NK-92 treated with Interleukin-12 subunit alpha and Interleukin-12 subunit beta, amount 100 ng/mL, for 24 hours (cell line): ENCODE data around the gene IL20RA.
"Not testable (repeated sequence)": the region's sequence is repeated elsewhere in the genome, so short reads cannot be mapped to it uniquely, and the experiment has no call there.

Source experiments
- DNase-seq: peaks from one replicate; lab custom pipeline; 2025; lab: John Stamatoyannopoulos, UW

The IL20RA gene, protein sequence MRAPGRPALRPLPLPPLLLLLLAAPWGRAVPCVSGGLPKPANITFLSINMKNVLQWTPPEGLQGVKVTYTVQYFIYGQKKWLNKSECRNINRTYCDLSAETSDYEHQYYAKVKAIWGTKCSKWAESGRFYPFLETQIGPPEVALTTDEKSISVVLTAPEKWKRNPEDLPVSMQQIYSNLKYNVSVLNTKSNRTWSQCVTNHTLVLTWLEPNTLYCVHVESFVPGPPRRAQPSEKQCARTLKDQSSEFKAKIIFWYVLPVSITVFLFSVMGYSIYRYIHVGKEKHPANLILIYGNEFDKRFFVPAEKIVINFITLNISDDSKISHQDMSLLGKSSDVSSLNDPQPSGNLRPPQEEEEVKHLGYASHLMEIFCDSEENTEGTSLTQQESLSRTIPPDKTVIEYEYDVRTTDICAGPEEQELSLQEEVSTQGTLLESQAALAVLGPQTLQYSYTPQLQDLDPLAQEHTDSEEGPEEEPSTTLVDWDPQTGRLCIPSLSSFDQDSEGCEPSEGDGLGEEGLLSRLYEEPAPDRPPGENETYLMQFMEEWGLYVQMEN

DNA sequence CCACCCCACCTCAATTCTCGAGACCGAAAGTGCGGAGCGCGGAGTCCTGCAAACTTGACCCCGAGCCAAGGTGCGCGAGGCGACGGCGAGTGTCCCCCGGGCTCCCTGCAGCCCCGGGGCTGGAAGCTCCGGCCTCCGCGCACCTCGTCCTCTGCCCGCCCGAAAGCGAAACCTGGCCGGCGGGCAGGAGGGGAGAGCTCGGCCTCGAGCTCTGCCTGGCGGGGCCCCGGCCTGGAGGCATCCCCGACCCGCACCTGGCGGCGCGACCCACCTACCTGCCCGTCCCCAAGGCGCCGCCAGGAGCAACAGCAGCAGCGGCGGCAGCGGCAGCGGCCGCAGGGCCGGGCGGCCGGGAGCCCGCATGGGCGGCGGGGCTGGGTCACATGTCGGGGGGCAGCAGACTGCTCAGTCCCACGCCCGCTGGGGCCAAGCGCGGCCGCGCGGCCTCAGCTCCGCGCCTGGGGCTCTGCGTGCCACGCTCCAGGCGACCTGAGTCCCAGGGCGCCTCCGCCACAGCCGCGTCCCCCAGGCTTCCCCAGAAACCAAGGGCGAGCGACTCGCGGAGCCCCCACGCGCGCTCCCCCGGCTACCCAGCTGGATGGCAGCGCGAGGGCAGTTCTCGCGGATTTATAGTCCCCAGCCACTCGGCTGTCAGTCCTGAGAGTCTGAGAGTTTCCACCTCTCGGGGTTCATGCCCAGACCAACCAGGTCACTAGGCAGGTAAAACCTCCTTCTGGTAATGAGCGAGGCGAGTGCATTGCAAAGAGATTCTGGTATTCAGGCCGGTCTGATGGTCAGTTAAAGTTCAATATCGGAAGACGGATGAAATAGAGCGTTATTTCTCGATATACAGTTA, at the start of gene IL20RA:
Gene IL20RA (minus strand): TSS at position 600 of the 856 bp plus-strand sequence. CDS start 237 bp downstream, at position 363.
- DNase-seq = no peak

DNA sequence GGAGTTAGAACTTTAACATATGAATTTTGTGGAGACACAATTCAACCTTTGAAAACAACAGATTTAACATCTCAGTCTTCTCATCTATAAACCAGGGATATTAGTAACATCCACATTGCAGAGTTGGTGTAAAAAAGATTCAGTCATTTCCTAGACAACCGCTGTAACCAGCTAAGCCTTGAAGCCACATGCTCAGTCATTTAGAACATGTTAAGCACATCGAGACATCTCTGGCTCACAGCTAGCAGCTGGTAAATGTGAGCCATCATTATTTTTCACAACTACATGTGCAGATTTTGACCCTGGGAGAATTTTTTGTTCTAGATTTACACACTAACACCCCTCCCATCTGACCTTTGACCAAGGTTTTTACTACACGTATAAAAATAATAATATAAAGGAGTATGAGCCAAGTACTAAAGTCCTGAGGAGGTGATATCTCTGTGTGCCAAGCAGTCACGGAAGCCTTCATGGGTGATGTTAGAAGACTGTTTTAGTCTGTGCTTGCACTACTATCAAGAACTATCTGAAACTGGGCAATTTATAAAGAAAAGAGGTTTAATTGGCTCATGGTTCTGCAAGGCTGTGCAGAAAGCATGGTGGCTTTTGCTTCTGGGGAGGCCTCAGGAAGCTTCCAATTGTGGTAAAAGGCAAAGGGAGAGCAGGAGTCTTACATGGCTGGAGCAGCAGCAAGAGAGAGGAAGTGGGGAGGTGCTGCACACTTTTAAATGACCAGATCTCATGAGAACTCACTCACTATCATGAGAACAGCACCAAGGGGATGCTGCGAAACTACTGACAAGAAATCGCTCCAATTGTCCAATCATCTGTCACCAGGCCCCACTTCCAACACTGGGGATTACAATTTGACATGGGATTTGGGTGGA, 48.7 kb upstream of the IL20RA start:
- DNase-seq = no peak

DNA sequence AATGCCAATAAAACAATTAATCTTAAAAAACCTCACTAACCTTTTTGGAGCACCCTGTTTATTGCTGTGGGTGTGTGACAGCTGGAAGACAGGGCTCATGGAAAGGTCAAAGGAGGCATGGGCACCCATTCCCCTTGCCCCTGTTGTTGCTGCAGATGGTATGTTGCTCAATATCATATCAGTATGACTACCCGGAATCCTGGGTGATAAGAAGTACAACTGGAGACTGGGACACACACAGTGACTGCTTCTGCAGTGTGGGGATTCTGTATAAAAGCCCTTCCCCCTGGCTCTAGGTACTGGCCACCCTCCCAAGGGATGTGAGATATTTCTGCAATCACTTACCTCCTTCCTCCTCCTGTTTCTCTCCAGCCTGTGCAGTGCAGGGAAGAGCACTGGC, 47.3 kb upstream of the IL20RA start:
- no peak for DNase-seq

DNA sequence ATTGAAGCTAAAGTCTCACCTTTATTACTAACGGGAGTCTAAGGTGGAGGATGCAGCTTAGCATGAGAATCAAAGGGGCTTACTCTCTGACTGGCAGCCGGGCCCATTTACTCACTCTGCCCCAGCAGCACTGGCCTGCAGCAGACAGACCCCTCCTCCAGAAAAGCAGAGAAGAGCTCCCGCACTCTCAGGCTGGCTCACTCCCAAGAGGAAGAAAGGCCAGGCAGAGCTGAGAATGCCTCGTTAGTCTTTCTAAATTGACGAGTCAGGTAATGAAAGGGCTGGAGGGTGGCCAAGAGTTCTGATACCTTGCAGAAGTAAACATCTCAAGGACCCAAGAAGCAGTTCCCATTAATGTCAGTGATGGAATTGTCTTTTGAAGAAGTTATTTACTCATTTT, 44.5 kb upstream of the IL20RA start:
- DNase-seq = no peak

DNA sequence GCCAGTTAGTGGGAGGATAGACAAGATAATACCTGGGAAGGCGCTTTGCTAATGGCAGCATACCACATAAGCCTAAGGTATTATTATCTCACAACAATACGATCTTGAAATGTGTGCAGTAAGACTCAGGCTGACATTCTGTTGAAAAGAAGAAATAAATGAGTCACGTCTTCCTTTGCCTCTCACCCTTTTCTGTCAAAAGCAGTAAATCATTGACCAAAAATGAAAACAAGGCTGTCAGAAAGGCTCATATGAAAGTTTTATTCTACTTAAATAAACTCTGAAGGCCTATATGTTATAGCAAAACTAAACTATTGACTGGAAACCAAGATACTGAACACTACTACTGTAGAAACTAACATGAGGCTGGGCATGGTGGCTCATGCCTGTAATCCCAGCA, 43.1 kb upstream of the IL20RA start:
- DNase-seq = no peak

DNA sequence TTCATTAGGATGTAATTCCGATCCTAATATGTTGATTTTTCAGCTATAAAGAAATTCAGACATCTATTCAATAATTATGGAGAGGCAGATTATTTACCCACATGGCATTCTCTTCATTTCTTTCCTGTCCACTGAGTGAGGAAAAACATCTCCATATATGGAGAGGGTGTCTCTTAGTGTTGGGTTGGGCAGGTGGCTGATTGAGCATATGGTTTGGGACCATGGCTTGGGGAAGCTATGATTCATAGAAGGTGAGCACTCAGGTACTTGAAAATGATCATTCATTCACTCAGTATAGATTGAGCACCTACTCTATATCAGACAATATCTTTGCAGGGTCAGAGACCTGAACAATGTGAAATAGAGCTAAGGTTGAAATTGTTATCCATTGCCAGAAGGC, 41.3 kb upstream of the IL20RA start:
- no peak for DNase-seq

DNA sequence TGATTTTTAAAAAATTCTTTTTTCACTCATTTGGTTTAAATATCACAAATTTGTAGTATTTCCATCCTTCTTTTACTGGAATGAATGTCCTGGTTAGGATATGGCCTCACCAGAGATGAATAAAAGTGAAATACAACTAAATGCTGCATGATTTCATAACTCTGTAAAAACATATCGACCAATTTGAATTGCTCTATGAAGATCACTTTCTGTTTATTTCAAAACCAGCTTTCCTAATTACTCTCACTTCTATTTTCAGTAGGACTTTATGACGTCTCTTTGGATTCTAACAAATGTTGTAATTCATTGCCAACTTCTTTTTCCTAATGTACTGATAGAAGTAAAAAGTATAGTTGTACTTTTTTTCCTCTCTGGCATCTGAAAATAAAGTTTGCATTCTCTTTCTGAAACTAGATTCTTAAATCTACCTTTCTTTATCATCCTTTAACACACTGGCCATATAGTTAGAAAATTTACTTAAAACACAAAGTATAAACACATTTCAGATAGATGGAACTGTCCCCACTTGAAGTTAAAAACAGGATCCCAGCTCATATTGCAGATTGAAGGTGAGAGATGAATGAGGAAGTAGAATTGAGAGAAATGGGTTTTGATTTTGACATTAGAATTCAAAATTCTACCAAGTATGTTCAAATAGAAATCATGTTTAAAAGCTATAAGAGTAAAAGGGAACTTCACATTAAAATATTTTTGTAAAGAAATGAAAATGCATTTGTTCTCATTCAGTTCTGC, 40.3 kb upstream of the IL20RA start:
- no peak for DNase-seq

DNA sequence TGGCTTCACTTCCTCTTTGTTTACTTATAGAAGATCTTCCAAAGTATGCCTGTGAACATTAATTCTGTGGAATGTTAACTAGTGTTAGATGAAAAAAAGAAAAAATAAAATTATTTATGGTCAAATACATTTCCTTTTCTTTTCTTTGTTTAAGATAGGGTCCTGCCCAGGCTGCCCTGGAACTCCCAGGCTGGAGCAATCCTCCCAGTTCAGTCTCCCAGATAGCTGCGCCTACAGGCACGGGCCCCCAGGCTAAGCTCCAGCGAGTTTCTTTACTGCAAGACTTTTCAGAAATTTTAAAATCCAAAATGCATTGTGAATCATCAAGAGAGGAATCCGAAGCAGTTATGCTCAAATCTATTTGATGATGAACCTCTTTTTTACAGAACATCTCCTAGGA, 39.3 kb upstream of the IL20RA start:
- DNase-seq = no peak

DNA sequence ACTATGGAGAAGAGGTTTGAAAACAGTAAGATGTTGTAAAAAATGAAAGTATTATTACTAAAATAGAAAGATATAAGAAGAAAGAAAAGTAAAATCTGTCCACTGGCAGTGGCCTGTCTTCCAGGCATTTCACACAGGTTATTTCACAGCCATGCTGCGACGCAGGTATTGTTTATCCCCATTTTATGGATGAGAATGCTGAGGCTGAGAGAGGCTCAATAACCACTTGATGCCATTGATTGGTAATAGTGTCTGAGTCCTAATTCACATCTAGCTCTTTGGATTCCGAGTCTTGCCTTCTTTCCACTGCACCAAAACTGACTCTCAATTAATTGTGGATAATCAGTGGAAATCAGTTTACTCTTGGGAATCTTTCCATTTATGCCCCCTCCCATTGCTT, 37.2 kb upstream of the IL20RA start:
- DNase-seq = no peak

DNA sequence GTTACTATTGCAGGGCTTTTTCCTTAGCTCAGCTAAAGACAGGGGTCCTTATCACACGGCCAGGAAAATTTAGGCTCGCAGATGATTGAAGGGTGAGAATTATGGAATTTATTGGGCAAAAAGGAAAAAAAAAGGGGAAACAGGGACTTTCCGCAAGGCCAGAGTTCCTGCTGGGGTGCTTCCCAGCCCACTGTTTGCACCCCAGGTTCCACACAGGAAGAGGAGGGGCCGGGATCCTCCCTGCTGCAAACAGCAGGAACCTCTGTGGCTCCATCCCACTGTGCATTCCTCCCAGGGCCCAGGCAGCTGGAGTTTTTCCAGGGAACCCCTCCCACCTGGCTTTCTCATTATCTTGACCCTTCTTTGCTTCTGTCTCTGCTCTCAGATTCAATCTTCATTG, 35.9 kb upstream of the IL20RA start:
- no peak for DNase-seq

DNA sequence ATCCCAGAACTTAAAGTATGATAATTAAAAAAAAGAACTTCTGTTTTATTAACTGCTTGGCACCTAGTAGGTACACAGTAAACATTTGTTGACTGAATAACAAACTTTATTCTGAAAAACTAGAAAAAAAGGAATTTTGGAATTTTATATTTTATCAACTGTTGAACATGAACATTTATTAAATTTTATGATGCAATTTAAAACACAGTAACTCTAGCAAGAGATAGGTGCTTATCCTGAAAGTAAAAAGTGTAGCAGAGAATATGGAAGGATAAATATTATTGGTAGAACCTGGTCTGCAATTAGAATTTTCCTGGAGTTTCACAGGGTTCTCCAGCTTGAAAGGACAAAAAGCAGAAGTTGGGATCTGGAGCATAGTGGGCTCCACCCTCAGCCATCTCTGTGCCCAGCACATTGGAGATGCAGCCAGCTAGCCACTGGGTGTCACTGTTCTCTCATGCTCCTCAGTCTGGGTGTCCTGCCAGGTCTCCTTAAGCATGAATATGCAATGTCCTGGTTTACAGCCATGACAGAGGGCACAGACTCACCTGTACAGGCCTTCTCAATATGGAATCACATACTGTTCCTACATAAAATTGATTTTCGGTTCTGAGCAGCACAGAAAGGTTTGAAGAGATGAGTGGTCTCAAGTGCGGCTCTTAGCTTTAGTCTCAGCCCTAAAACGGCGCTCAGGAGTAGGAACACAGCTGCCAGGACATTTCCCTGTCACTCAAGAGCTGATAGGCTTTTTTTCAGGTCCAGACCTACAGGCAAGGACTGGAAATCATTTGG, 31.7 kb upstream of the IL20RA start:
- DNase-seq = peak; percentile 11

DNA sequence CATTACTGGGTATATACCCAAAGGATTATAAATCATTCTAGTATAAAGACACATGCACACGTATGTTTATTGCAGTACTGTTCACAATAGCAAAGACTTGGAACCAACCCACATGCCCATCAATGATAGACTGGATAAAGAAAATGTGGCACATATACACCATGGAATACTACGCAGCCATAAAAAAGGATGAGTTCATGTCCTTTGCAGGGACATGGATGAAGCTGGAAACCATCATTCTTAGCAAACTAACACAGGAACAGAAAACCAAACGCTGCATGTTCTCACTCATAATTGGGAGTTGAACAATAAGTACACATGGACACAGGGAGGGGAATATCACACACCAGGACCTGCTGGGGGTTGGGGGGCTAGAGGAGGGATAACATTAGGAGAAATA, 31.0 kb upstream of the IL20RA start:
- DNase-seq = not testable (repeated sequence)

DNA sequence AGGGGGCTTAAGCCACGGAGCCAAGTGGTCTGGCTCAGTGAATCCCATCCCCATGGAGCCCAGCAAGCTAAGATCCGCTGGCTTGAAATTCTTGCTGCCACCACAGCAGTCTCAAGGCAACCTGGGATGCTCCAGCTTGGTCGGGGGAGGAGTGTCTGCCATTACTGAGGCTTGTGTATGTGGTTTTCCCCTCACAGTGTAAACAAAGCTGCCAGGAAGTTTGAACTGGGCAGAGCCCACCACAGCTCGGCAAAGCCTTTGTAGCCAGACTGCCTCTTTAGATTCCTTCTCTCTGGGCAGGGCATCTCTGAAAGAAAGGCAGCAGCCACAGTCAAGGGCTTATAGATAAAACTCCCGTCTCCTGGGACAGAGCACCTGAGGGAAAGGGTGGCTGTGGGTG, 25.5 kb upstream of the IL20RA start:
- no peak for DNase-seq

DNA sequence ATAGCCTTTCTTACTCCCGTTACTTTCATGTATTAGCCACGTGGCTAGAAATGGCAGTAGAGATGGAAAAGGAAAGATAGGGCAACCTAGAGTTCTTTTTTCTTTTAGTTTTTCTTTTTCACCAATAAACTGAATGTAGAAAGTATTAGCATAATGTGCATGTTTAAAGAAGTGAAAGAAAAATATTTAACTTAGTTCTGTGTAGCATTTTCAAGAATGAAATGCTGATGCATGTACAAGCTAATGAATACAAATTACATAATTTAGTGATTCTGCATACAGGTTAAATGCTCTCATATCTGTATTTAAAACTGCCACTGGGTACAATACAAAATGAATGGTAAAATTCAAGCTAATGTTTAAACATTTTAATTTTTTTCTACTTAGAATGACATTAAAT, 22.6 kb upstream of the IL20RA start:
- no peak for DNase-seq

DNA sequence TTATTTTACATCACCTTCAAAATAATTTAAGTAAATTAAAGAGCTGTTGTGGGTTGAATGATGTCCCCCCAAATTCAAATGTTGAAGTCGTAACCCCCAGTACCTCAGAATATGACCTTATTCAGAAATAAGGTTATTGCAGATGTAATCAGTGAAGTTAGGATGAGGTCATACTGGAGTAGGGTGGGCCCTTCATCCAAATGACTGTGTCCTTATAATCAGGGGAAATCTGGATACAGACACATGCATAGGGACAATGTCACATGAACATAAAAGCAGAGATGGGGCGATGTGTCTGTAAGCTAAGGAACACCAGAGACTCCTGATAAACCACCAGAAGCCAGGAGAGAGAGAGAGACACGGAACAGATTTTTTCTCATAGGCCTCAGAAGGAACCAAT, 13.3 kb upstream of the IL20RA start:
- DNase-seq = no peak

DNA sequence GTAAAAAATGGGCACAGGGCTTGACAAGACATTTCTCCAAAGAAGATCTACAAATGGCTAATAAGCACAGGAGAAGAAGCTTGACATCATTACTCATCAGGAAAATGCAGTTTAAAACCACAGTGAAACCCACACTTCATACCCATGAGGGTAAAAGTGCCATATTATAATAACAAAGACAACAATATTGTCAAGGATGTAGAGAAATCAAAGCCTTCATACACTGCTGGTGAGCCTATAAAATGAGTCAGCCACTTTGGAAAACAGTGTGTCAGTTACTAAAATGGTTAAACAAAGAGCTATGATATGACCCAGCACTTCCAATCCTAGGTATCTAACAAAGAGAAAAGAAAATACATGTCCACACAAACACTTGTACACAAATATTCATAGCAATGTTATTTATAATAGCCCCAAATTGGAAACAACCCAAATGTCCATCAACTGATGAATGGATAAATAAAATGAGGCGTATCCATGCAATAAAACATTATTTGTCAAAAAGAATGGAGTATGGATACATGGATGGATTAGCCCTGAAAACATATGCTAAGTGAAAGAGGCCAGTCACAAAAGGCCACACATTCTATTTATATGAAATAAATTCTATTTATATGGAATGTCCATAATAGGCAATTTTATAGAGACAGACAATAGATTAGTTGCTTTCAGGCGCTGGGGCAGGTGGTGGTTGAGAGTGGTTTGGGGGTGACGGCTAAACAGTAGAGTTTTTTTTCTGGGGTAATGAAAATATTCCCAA, 11.5 kb upstream of the IL20RA start:
- no peak for DNase-seq

DNA sequence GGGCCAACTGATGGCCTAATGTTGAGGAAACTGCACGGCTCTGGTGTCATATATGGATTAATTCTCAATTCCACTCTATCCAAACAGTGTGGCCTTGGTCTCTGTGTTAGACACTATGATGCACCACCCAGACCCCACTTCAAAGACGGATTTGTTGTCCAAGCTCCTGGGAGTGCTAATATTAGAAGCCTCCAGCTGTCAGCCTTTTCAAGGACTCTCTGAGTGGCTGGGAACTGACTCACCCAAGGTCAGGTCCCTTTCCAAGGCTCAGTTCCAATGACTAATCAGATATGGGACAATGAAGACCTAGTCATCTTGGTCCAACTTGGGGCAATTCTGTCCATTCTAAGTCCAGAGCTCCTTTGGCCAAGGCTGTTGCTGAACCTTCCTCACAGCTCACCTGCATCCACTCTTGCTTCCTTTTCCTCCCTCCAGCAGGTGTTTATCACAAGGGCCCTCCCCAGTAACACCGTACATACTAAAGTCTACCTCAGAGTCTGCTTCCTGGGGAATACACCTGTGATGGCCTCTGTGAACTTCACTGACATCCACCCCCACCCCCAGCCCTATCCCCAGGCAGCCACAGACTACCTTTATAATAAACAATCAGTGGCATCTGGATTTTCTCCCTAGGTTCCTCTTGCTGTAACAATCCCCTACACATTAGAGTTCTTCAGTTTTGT, 7.2 kb upstream of the IL20RA start:
- no peak for DNase-seq

DNA sequence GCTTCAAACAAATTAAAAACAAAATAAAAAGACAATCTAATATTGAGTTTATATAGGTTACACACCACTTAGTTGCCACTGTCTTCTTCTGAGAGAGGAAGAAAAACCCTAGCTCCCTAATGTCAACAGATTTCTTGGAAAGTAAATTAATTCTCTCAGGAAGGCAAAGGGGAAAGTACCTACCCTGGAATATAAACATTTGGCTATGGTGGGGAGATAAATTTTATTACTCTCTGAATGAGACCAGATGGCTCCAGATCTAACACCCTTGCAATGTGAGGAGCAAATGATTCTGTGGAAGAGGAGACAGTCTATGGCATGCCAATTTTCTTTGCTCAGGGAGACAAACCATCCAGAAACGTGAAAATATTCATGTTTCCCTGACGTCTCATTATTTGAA, 4.3 kb upstream of the IL20RA start:
- no peak for DNase-seq

DNA sequence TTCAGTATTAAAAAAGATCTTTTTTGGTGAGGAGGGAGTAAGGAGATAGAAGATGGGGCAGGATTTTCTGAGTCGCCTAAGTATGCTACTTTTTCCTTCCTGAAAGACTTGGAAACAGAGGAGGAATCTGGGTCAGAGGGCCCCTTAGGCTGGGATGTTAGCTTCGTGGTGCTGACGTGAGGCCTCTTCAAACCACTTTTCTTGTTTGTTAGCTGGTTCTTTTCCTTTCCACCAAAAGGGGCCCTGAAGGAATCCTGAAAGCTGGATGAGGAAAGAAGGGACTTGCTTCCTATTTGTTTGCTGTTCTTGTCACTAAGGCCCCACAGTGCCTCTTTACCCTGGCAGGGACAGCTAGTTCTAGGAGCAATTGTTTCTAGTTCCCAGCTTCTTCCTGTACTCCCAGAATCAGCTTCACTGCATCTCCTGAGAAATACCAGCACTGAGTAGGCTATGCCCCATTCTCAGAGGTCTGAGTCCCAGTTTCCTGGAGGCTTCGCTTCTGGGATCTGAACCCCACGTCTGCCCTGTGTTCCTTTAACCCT, 2.2 kb upstream of the IL20RA start:
- no peak for DNase-seq
